Midbrain (tissue), 1 donor: Measurements from ENCODE around the gene ATRX.
"Not testable (repeated sequence)": the region's sequence is repeated elsewhere in the genome, so short reads cannot be mapped to it uniquely, and the experiment has no call there.

ENCODE experiments used
- DNase-seq: peaks from one replicate; lab custom pipeline; 2025; lab: John Stamatoyannopoulos, UW

The ATRX gene

GRCh38 chrX:77785486-77786364 is at the start of gene ATRX:
Gene ATRX (minus strand): TSS chrX:77786216. CDS start chrX:77786001, 215 bp downstream.
- DNase-seq = peak; percentile 62

GRCh38 chrX:77831544-77831943 is 45.5 kb upstream of the ATRX start:
- DNase-seq = not testable (repeated sequence)

GRCh38 chrX:77821989-77822388 is 36.0 kb upstream of the ATRX start:
- DNase-seq = not testable (repeated sequence)

GRCh38 chrX:77820091-77820727 is 34.2 kb upstream of the ATRX start:
- no peak for DNase-seq

GRCh38 chrX:77814210-77814609 is 28.2 kb upstream of the ATRX start:
- DNase-seq = no peak

- no peak for DNase-seq
Measured at GRCh38 chrX:77802201-77802600, 16.2 kb upstream of the ATRX start.

GRCh38 chrX:77795124-77795523 is 9.1 kb upstream of the ATRX start:
- DNase-seq = no peak

- no peak for DNase-seq
Measured at GRCh38 chrX:77793946-77794345, 7.9 kb upstream of the ATRX start.

- peak; percentile 46 for DNase-seq
Measured at GRCh38 chrX:77788050-77788449, 2.0 kb upstream of the ATRX start.

GRCh38 chrX:77786365-77786680 is 307 bp upstream of the ATRX start:
- no peak for DNase-seq

GRCh38 chrX:77779695-77780094 is 6.3 kb downstream of the ATRX start:
- DNase-seq = no peak

GRCh38 chrX:77776659-77777058 is 9.4 kb downstream of the ATRX start:
- no peak for DNase-seq

- no peak for DNase-seq
Measured at GRCh38 chrX:77771601-77772000, 14.4 kb downstream of the ATRX start.

- DNase-seq = no peak
Measured at GRCh38 chrX:77768787-77769186, 17.2 kb downstream of the ATRX start.

- DNase-seq = not testable (repeated sequence)
Measured at GRCh38 chrX:77766212-77766611, 19.8 kb downstream of the ATRX start.

- no peak for DNase-seq
Measured at GRCh38 chrX:77755561-77755960, 30.5 kb downstream of the ATRX start.

GRCh38 chrX:77753942-77754341 is 32.1 kb downstream of the ATRX start:
- not testable (repeated sequence) for DNase-seq

- no peak for DNase-seq
Measured at GRCh38 chrX:77749695-77750094, 36.3 kb downstream of the ATRX start.

- no peak for DNase-seq
Measured at GRCh38 chrX:77743720-77744119, 42.3 kb downstream of the ATRX start.

- no peak for DNase-seq
Measured at GRCh38 chrX:77742788-77743476, 43.1 kb downstream of the ATRX start.

- DNase-seq = no peak
Measured at GRCh38 chrX:77740376-77740905, 45.6 kb downstream of the ATRX start.

- no peak for DNase-seq
Measured at GRCh38 chrX:77733342-77733741, 52.7 kb downstream of the ATRX start.
